ENCODE data around the gene UGT1A10. TPM values are rescaled to one million over a fixed set of nuclear protein-coding genes. Genes with fewer than 3 reads are reported as not detected.

The UGT1A10 gene
- total and polyA plus RNA-seq, 2 donors (not counting 3 experiments of a cell fraction or from before 2014, with no cell fraction given), result not detected

- intact Hi-C loops (cut with micrococcal nuclease), result no loop called here
- TF ChIP-seq POLR2AphosphoS5 (IDR thresholded peaks at IDR 0.05; ENCODE audit: insufficient read depth, low read depth, low read length), result no peak
- CTCF ChIA-PET, result no interaction called here
- H3K4me2 ChIP-seq (ENCODE audit: insufficient read depth, low read length), result no peak overlapping the region
- no peaks in the 10 kb centered on the region for H3K9me3 ChIP-seq (replicated peaks; ENCODE audit: control insufficient read depth, insufficient read depth, low read length)
- DNase-seq (ENCODE audit: low read depth, low spot score) (no peak), FAIRE-seq (no peak)
- H3K27me3 ChIP-seq (ENCODE audit: control insufficient read depth in 2 of 2, insufficient read depth in 2 of 2, low read length in 2 of 2), result no peaks in the 10 kb centered on the region
- dilution Hi-C loops (cut with MboI; ENCODE audit: extremely low pct_ligation_motif_present, low sequenced_read_pairs), result no loop called here
- no peak overlapping the region for H2AFZ ChIP-seq (ENCODE audit: low read depth, low read length)
- H4K20me1 ChIP-seq (replicated peaks; ENCODE audit: control insufficient read depth, extremely low read depth, insufficient read depth, low read length), result no peaks in the 10 kb centered on the region
- BruUV-seq (replicated peaks), result no TSS peak
- H3K9ac ChIP-seq (replicated peaks; ENCODE audit: extremely low read depth, insufficient read depth, low read length), result no peak overlapping the region
- POLR2A ChIA-PET, result no interaction called here
- no peaks in the 10 kb centered on the region for H3K4me1 ChIP-seq (ENCODE audit: control insufficient read depth, extremely low read depth, insufficient read depth, low read length)
- no peaks in the 10 kb centered on the region for H3K36me3 ChIP-seq (ENCODE audit: control insufficient read depth in 2 of 2, extremely low read depth in 1 of 2, insufficient read depth in 2 of 2, low read length in 2 of 2)
- no peaks in the 10 kb centered on the region for H3K79me2 ChIP-seq (ENCODE audit: control insufficient read depth, insufficient read depth, low read length)
- no peak overlapping the region for H3K27ac ChIP-seq (ENCODE audit: insufficient read depth, low read depth, low read length)
- no peaks in the 10 kb centered on the region for H3K9me1 ChIP-seq (replicated peaks; ENCODE audit: control insufficient read depth, extremely low read depth, insufficient read depth, low read length)
- H3K4me3 ChIP-seq (replicated peaks in 1 of 3; ENCODE audit: insufficient read depth in 1 of 3, low read depth in 1 of 3, low read length in 3 of 3), result no peak overlapping the region
Measured at GRCh38 chr2:233680361-233681045, 44.3 kb downstream of the UGT1A10 start.

DNA sequence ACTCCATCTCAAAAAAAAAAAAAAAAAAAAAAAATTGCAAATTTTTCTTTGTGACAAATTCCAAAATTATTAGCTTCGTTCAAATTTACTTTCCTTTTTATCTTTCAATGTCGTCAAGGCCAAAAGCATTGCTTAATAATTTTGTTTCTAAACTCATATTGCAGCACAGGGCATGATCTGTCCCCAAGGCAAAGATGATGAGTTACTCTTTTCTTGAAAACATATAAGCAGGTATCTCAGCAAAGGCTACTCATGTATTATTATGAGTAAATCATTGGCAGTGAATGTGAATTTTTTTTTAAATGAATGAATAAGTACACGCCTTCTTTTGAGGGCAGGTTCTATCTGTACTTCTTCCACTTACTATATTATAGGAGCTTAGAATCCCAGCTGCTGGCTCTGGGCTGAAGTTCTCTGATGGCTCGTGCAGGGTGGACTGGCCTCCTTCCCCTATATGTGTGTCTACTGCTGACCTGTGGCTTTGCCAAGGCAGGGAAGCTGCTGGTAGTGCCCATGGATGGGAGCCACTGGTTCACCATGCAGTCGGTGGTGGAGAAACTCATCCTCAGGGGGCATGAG, 45.4 kb downstream of the UGT1A10 start, which contains the start of gene UGT1A7:
Gene UGT1A7 (plus strand): TSS at position 381 of the 579 bp plus-strand sequence. CDS start 37 bp downstream, at position 418.
- Histone ChIP-seq H3K36me3 (ENCODE audit: control insufficient read depth in 2 of 2, extremely low read depth in 1 of 2, insufficient read depth in 2 of 2, low read length in 2 of 2) (no peaks in the 10 kb centered on the region), H3K9ac (replicated peaks; ENCODE audit: extremely low read depth, insufficient read depth, low read length) (no peak within 1 kb of the TSS), H3K27ac (ENCODE audit: insufficient read depth, low read depth, low read length) (no peak within 1 kb of the TSS), H3K27me3 (ENCODE audit: control insufficient read depth in 2 of 2, insufficient read depth in 2 of 2, low read length in 2 of 2) (no peaks in the 10 kb centered on the region), H3K4me3 (replicated peaks in 1 of 3; ENCODE audit: insufficient read depth in 1 of 3, low read depth in 1 of 3, low read length in 3 of 3) (no peak within 1 kb of the TSS), H2AFZ (ENCODE audit: low read depth, low read length) (no peak within 1 kb of the TSS), H3K9me3 (replicated peaks; ENCODE audit: control insufficient read depth, insufficient read depth, low read length) (no peaks in the 10 kb centered on the region), H3K9me1 (replicated peaks; ENCODE audit: control insufficient read depth, extremely low read depth, insufficient read depth, low read length) (no peaks in the 10 kb centered on the region), H3K4me2 (ENCODE audit: insufficient read depth, low read length) (no peak within 1 kb of the TSS), H3K4me1 (ENCODE audit: control insufficient read depth, extremely low read depth, insufficient read depth, low read length) (no peaks in the 10 kb centered on the region), H3K79me2 (ENCODE audit: control insufficient read depth, insufficient read depth, low read length) (no peaks in the 10 kb centered on the region), H4K20me1 (replicated peaks; ENCODE audit: control insufficient read depth, extremely low read depth, insufficient read depth, low read length) (no peaks in the 10 kb centered on the region)
- ChIA-PET CTCF (interaction anchor here (0.6 kb wide), 1 partner anchor 345 kb away, joined by 3 read pairs; no protein-coding TSS in a partner anchor), POLR2A (interaction anchor here (0.6 kb wide), 1 partner anchor 41 kb away, joined by 3 read pairs; no protein-coding TSS in a partner anchor)
- intact Hi-C loops (cut with micrococcal nuclease) (no loop called here), dilution Hi-C loops (cut with MboI; ENCODE audit: extremely low pct_ligation_motif_present, low sequenced_read_pairs) (no loop called here)
- TF ChIP-seq JUN (IDR thresholded peaks at IDR 0.05; ENCODE audit: borderline replicate concordance, insufficient read depth, insufficient read length, low read depth) (no peak), POLR2AphosphoS5 (IDR thresholded peaks at IDR 0.05; ENCODE audit: insufficient read depth, low read depth, low read length) (no peak), MAX (IDR thresholded peaks at IDR 0.05; ENCODE audit: insufficient read depth, insufficient read length) (no peak), FOS (IDR thresholded peaks at IDR 0.05; ENCODE audit: borderline replicate concordance, insufficient read depth, low read length) (no peak)
- DNase-seq (ENCODE audit: low read depth, low spot score) (no peak), FAIRE-seq (no peak)
- no TSS peak for BruUV-seq (replicated peaks)
